ENCODE data around the gene NR6A1. TPM values are rescaled to one million over a fixed set of nuclear protein-coding genes. Genes with fewer than 3 reads are reported as not detected.

The NR6A1 gene
- total RNA-seq, 1 donor from 2014 or later, result 63.8 TPM

GRCh38 chr9:124498499-124499146 lies 272.5 kb downstream of the NR6A1 start:
- H3K27ac Mint-ChIP-seq (ENCODE audit: unreplicated experiment), result no peak overlapping the region
- peaks cover 20% of the 10 kb centered on the region for H3K27me3 Mint-ChIP-seq (ENCODE audit: unreplicated experiment)
- H3K9me3 Mint-ChIP-seq (ENCODE audit: unreplicated experiment), result no peaks in the 10 kb centered on the region
- TF ChIP-seq CTCF (IDR thresholded peaks at IDR 0.05; ENCODE audit: unreplicated experiment), result no peak
- no peak for DNase-seq (ENCODE audit: low spot score)
- H3K4me1 Mint-ChIP-seq (ENCODE audit: unreplicated experiment), result peaks cover 14% of the 10 kb centered on the region
- peaks cover 4% of the 10 kb centered on the region for H3K36me3 Mint-ChIP-seq (ENCODE audit: low read depth, unreplicated experiment)
- no peak overlapping the region for H3K4me3 Mint-ChIP-seq (ENCODE audit: unreplicated experiment)

- Mint-ChIP-seq H3K4me1 (ENCODE audit: unreplicated experiment) (peaks cover 13% of the 10 kb centered on the region), H3K36me3 (ENCODE audit: low read depth, unreplicated experiment) (peaks cover 4% of the 10 kb centered on the region), H3K27me3 (ENCODE audit: unreplicated experiment) (peaks cover 18% of the 10 kb centered on the region), H3K4me3 (ENCODE audit: unreplicated experiment) (no peak overlapping the region), H3K9me3 (ENCODE audit: unreplicated experiment) (no peaks in the 10 kb centered on the region), H3K27ac (ENCODE audit: unreplicated experiment) (no peak overlapping the region)
- no peak for DNase-seq (ENCODE audit: low spot score)
- TF ChIP-seq CTCF (IDR thresholded peaks at IDR 0.05; ENCODE audit: unreplicated experiment), result no peak
Observed at GRCh38 chr9:124498040-124498439, 273.1 kb downstream of the NR6A1 start.

GRCh38 chr9:124497441-124497840 lies 273.7 kb downstream of the NR6A1 start:
- H3K27ac Mint-ChIP-seq (ENCODE audit: unreplicated experiment), result no peak overlapping the region
- peaks cover 4% of the 10 kb centered on the region for H3K36me3 Mint-ChIP-seq (ENCODE audit: low read depth, unreplicated experiment)
- peaks cover 13% of the 10 kb centered on the region for H3K4me1 Mint-ChIP-seq (ENCODE audit: unreplicated experiment)
- H3K27me3 Mint-ChIP-seq (ENCODE audit: unreplicated experiment), result peaks cover 18% of the 10 kb centered on the region
- H3K9me3 Mint-ChIP-seq (ENCODE audit: unreplicated experiment), result no peaks in the 10 kb centered on the region
- TF ChIP-seq CTCF (IDR thresholded peaks at IDR 0.05; ENCODE audit: unreplicated experiment), result no peak
- H3K4me3 Mint-ChIP-seq (ENCODE audit: unreplicated experiment), result no peak overlapping the region
- no peak for DNase-seq (ENCODE audit: low spot score)

- peaks cover 12% of the 10 kb centered on the region for H3K27me3 Mint-ChIP-seq (ENCODE audit: unreplicated experiment)
- peaks cover 4% of the 10 kb centered on the region for H3K36me3 Mint-ChIP-seq (ENCODE audit: low read depth, unreplicated experiment)
- H3K9me3 Mint-ChIP-seq (ENCODE audit: unreplicated experiment), result no peaks in the 10 kb centered on the region
- H3K4me3 Mint-ChIP-seq (ENCODE audit: unreplicated experiment), result no peak overlapping the region
- peaks cover 13% of the 10 kb centered on the region for H3K4me1 Mint-ChIP-seq (ENCODE audit: unreplicated experiment)
- H3K27ac Mint-ChIP-seq (ENCODE audit: unreplicated experiment), result no peak overlapping the region
- no peak for TF ChIP-seq CTCF (IDR thresholded peaks at IDR 0.05; ENCODE audit: unreplicated experiment)
- DNase-seq (ENCODE audit: low spot score), result no peak
Observed at GRCh38 chr9:124496463-124496862, 274.6 kb downstream of the NR6A1 start.

GRCh38 chr9:124496075-124496449 lies 275.0 kb downstream of the NR6A1 start:
- Mint-ChIP-seq H3K27ac (ENCODE audit: unreplicated experiment) (no peak overlapping the region), H3K4me3 (ENCODE audit: unreplicated experiment) (no peak overlapping the region), H3K27me3 (ENCODE audit: unreplicated experiment) (peaks cover 12% of the 10 kb centered on the region)

More at GRCh38 chr9:124496075-124496449, 275.0 kb downstream of the NR6A1 start:
- H3K9me3 Mint-ChIP-seq (ENCODE audit: unreplicated experiment), result no peaks in the 10 kb centered on the region
- H3K4me1 Mint-ChIP-seq (ENCODE audit: unreplicated experiment), result peaks cover 13% of the 10 kb centered on the region
- TF ChIP-seq CTCF (IDR thresholded peaks at IDR 0.05; ENCODE audit: unreplicated experiment), result no peak
- peaks cover 4% of the 10 kb centered on the region for H3K36me3 Mint-ChIP-seq (ENCODE audit: low read depth, unreplicated experiment)
- no peak for DNase-seq (ENCODE audit: low spot score)

Data from endothelial cell (in vitro differentiated cells).